B cell (primary cell): ENCODE data around the gene HLA-C. TPM values are rescaled to one million over a fixed set of nuclear protein-coding genes. Genes with fewer than 3 reads are reported as not detected.

Experiments
- ATAC-seq: fragments of 200-7000 bp; cut with Tn5 transposase; one replicate; pipeline ENCODE4 v1.10.0; 2021; ENCODE audit warnings: low read depth, mild to moderate bottlenecking, moderate number of reproducible peaks, moderate library complexity
- CTCF ChIA-PET: fragments of 350-600 bp; sonication (Branson Sonifier 250); formaldehyde crosslinking; loops from one replicate; lab custom pipeline; 2021; ENCODE audit warnings: antibody characterized with exemption, inconsistent platforms; lab: Charles Lee
- POLR2A ChIA-PET: fragments of 350-600 bp; sonication (Branson Sonifier 250); formaldehyde crosslinking; loops from one replicate; lab custom pipeline; 2021; ENCODE audit warnings: antibody characterized with exemption; lab: Charles Lee
- DNase-seq: peaks from one replicate; pipeline ENCODE4 v3.0.0; 2013
- H2AFZ ChIP-seq: 2 replicates; pipeline ENCODE4 v1.6.1; 2012; ENCODE audit warnings: mild to moderate bottlenecking, low read depth, low read length; ENCODE audit not compliant: insufficient read depth, poor library complexity, severe bottlenecking
- H3K27ac ChIP-seq, 2 donors: 1 replicate in 1 of 2; 2 replicates in 1 of 2; pipeline ENCODE4 v1.5.1; 2012 to 2013; ENCODE audit warnings: low read length in 2 of 2, mild to moderate bottlenecking in 2 of 2, moderate library complexity in 1 of 2
- H3K27me3 ChIP-seq, 4 experiments: fragments of 200-600 bp in 1 of 4; sonication (generic) in 1 of 4; replicated peaks in 1 of 4; 1 replicate in 2 of 4; 2 replicates in 2 of 4; pipeline versions ENCODE4 v1.6.1 to v1.7.0; 2013 to 2016; ENCODE audit warnings: low read length in 3 of 4, mild to moderate bottlenecking in 2 of 4, mixed read lengths in 1 of 4, moderate library complexity in 1 of 4; ENCODE audit not compliant: insufficient read depth in 4 of 4, control insufficient read depth in 3 of 4; ENCODE audit errors: control extremely low read depth in 1 of 4
- H3K36me3 ChIP-seq, 2 experiments: replicated peaks in 1 of 2; 1 replicate in 1 of 2; 2 replicates in 1 of 2; pipeline versions ENCODE4 v1.6.1 to v1.7.1; 2013; ENCODE audit warnings: low read length in 1 of 2; ENCODE audit not compliant: insufficient read depth in 2 of 2, control insufficient read depth in 1 of 2; ENCODE audit errors: control extremely low read depth in 1 of 2, extremely low read depth in 1 of 2
- H3K4me1 ChIP-seq, 2 donors: fragments of 200-600 bp in 1 of 2; sonication (generic) in 1 of 2; 1 replicate in 1 of 2; 2 replicates in 1 of 2; pipeline versions ENCODE4 v1.5.1 to v1.6.1; 2013 to 2017; ENCODE audit warnings: low read length in 2 of 2; ENCODE audit not compliant: control insufficient read depth in 2 of 2, insufficient read depth in 2 of 2
- H3K4me2 ChIP-seq: replicated peaks from 2 replicates; pipeline ENCODE3; 2012; ENCODE audit warnings: mild to moderate bottlenecking, low read depth, low read length; ENCODE audit not compliant: poor library complexity, severe bottlenecking
- H3K4me3 ChIP-seq, 5 experiments: fragments of 200-600 bp in 1 of 5; sonication (generic) in 1 of 5; 1 replicate in 3 of 5; 2 replicates in 2 of 5; pipeline versions ENCODE4 v1.5.1 to v1.7.0; 2011 to 2016; ENCODE audit warnings: low read length in 4 of 5, mild to moderate bottlenecking in 4 of 5, low read depth in 2 of 5, control low read depth in 1 of 5, moderate library complexity in 1 of 5; ENCODE audit not compliant: insufficient read depth in 1 of 5; ENCODE audit errors: control extremely low read depth in 1 of 5, extremely low read depth in 1 of 5
- H3K79me2 ChIP-seq: fragments of 200-600 bp; sonication (generic); one replicate; pipeline ENCODE4 v1.6.0; 2016; ENCODE audit warnings: low read length; ENCODE audit not compliant: control insufficient read depth, insufficient read depth
- H3K9ac ChIP-seq: fragments of 200-600 bp; sonication (generic); 2 replicates; pipeline ENCODE4 v1.6.1; 2017; ENCODE audit warnings: mild to moderate bottlenecking, low read length, moderate library complexity
- H3K9me3 ChIP-seq, 3 donors: one replicate each; pipeline versions ENCODE4 v1.6.1 to v1.7.1; 2013; ENCODE audit warnings: low read length in 2 of 3; ENCODE audit not compliant: control insufficient read depth in 2 of 3, insufficient read depth in 1 of 3; ENCODE audit errors: control extremely low read depth in 1 of 3
- H4K20me1 ChIP-seq: 2 replicates; pipeline ENCODE4 v1.6.0; 2012; ENCODE audit warnings: mild to moderate bottlenecking, low read length; ENCODE audit not compliant: insufficient read depth, control insufficient read depth, poor library complexity, severe bottlenecking
- H3K27ac Mint-ChIP-seq: one replicate; pipeline ENCODE4 v1.8.0; 2021; ENCODE audit warnings: mixed read lengths
- H3K27me3 Mint-ChIP-seq: one replicate; pipeline ENCODE4 v1.8.0; 2021; ENCODE audit warnings: mixed read lengths
- H3K4me1 Mint-ChIP-seq: one replicate; pipeline ENCODE4 v1.8.0; 2021; ENCODE audit warnings: mixed read lengths
- H3K4me3 Mint-ChIP-seq: one replicate; pipeline ENCODE4 v1.8.0; 2021; ENCODE audit warnings: mixed read lengths
- H3K9me3 Mint-ChIP-seq: one replicate; pipeline ENCODE4 v1.8.0; 2022; ENCODE audit warnings: mixed read lengths; ENCODE audit not compliant: insufficient read depth
- CTCF ChIP-seq: fragments of 200-600 bp; IDR thresholded peaks from one replicate; pipeline ENCODE4 v1.8.0; 2022; ENCODE audit warnings: antibody characterized with exemption, mild to moderate bottlenecking
- EZH2 ChIP-seq: IDR thresholded peaks from 2 replicates; pipeline ENCODE4 v1.6.1; 2012; ENCODE audit warnings: borderline replicate concordance, low read depth, mild to moderate bottlenecking, moderate library complexity, low read length; ENCODE audit not compliant: insufficient read depth, poor library complexity, severe bottlenecking
- WGBS: methylation state at CpG from one replicate; pipeline ENCODE4 v1.1.5; 2013; ENCODE audit warnings: missing lambda C conversion rate; ENCODE audit not compliant: insufficient coverage; 5-methylcytosine and 5-hydroxymethylcytosine counted together
- intact Hi-C: fragments of 100-400 bp; cut with micrococcal nuclease; formaldehyde crosslinking; loops from one replicate; pipeline ENCODE4 v1.10.0; 2022
- polyA plus RNA-seq: library from polyadenylated mRNA; depleted of rRNA; stranded (reverse); fragments of >200 nt; gene quantifications from 2 replicates; pipeline ENCODE4 v1.2.3, GENCODE V29; 2012
- total RNA-seq, 2 donors: library from RNA; stranded (reverse); fragments of 120-200 nt in 1 of 2; gene quantifications; 1 replicate in 1 of 2; 2 replicates in 1 of 2; pipeline versions ENCODE4 v1.2.3 to v1.2.4, GENCODE V29; 2013 to 2022

The HLA-C gene
- total and polyA plus RNA-seq, 2 donors (not counting 1 experiment from before 2014, with no cell fraction given): 998 to 1,983 TPM

- Histone ChIP-seq H3K79me2 (no peaks in the 10 kb centered on the region), H3K36me3 (no peaks in the 10 kb centered on the region), H3K27me3 (peaks cover 0 to 17% (median 8%) of the 10 kb centered on the region in 4 experiments), H3K27ac (no peak overlapping the region), H3K4me1 (no peaks in the 10 kb centered on the region), H3K9ac (no peak overlapping the region), H3K9me3 (peaks cover 0 to 2% (median 0%) of the 10 kb centered on the region in 3 donors), H3K4me2 (no peak overlapping the region), H4K20me1 (no peaks in the 10 kb centered on the region), H3K4me3 (no peak overlapping the region), H2AFZ (no peak overlapping the region)
- POLR2A ChIA-PET: no interaction called here
- ATAC-seq: no peak
- Mint-ChIP-seq H3K9me3 (peaks cover 5% of the 10 kb centered on the region), H3K27me3 (peaks cover 24% of the 10 kb centered on the region), H3K27ac (no peak overlapping the region), H3K4me1 (no peaks in the 10 kb centered on the region), H3K4me3 (no peak overlapping the region)
- intact Hi-C loops: loop anchor here (5.0 kb wide), 1 partner anchor 34 kb away; no protein-coding TSS in a partner anchor
- CTCF ChIA-PET: no interaction called here
- 80% methylated on average over 2 of the region's 5 CpGs for WGBS
- no peak for DNase-seq
- no peak for TF ChIP-seq EZH2
- no peak for TF ChIP-seq CTCF
These were observed 21.5 kb upstream of the HLA-C start for GRCh38 chr6:31293343-31293742.

GRCh38 chr6:31289788-31290187, 17.9 kb upstream of the HLA-C start:
- H4K20me1 ChIP-seq: no peaks in the 10 kb centered on the region
- H3K4me1 ChIP-seq: no peaks in the 10 kb centered on the region
- ATAC-seq (no peak), DNase-seq (no peak)
- no peaks in the 10 kb centered on the region for H3K36me3 ChIP-seq
- Mint-ChIP-seq H3K27me3 (peaks cover 13% of the 10 kb centered on the region), H3K9me3 (no peaks in the 10 kb centered on the region), H3K4me1 (no peaks in the 10 kb centered on the region), H3K4me3 (no peak overlapping the region), H3K27ac (no peak overlapping the region)
- intact Hi-C loops: loop anchor here (5.0 kb wide), 1 partner anchor 38 kb away; no protein-coding TSS in a partner anchor
- H3K9me3 ChIP-seq: peaks cover 0 to 1% (median 0%) of the 10 kb centered on the region in 3 donors
- H3K27ac ChIP-seq: no peak overlapping the region
- no peak overlapping the region for H3K9ac ChIP-seq
- H3K27me3 ChIP-seq: peaks cover 0 to 17% (median 8%) of the 10 kb centered on the region in 4 experiments
- H3K79me2 ChIP-seq: no peaks in the 10 kb centered on the region
- no peak overlapping the region for H3K4me2 ChIP-seq
- CTCF ChIA-PET: no interaction called here
- H3K4me3 ChIP-seq: no peak overlapping the region
- H2AFZ ChIP-seq: no peak overlapping the region
- TF ChIP-seq EZH2: no peak
- TF ChIP-seq CTCF: no peak
- POLR2A ChIA-PET: no interaction called here
